NCI-H1048 (cell line): ENCODE data around the gene NR1I2.

Source experiments
- DNase-seq: peaks from one replicate; lab custom pipeline; 2025; lab: John Stamatoyannopoulos, UW

The NR1I2 gene

GRCh38 chr3:119819806-119820205, 37.9 kb downstream of the NR1I2 start:
- no peak for DNase-seq

GRCh38 chr3:119825820-119826219, 43.9 kb downstream of the NR1I2 start:
- no peak for DNase-seq

- no peak for DNase-seq
These were observed 45.1 kb downstream of the NR1I2 start for GRCh38 chr3:119826711-119827608.

GRCh38 chr3:119829420-119829819, 47.5 kb downstream of the NR1I2 start:
- no peak for DNase-seq

- DNase-seq = no peak
These were observed 49.1 kb downstream of the NR1I2 start for GRCh38 chr3:119831022-119831421.

GRCh38 chr3:119831941-119832371, 50.1 kb downstream of the NR1I2 start:
- DNase-seq = no peak

- no peak for DNase-seq
These were observed 53.0 kb downstream of the NR1I2 start for GRCh38 chr3:119834754-119835370.

GRCh38 chr3:119835556-119835955, 53.7 kb downstream of the NR1I2 start:
- DNase-seq = no peak

- DNase-seq = no peak
These were observed 60.0 kb downstream of the NR1I2 start for GRCh38 chr3:119841808-119842471.

- no peak for DNase-seq
These were observed 67.2 kb downstream of the NR1I2 start for GRCh38 chr3:119849126-119849525.

- DNase-seq = no peak
These were observed 74.8 kb downstream of the NR1I2 start for GRCh38 chr3:119856695-119857094.

- DNase-seq = no peak
These were observed 77.1 kb downstream of the NR1I2 start for GRCh38 chr3:119858957-119859356.

- no peak for DNase-seq
These were observed 77.8 kb downstream of the NR1I2 start for GRCh38 chr3:119859728-119860127.

- no peak for DNase-seq
These were observed 79.8 kb downstream of the NR1I2 start for GRCh38 chr3:119861681-119862080.

- DNase-seq = no peak
These were observed 80.7 kb downstream of the NR1I2 start for GRCh38 chr3:119862616-119863015.

- DNase-seq = no peak
These were observed 82.6 kb downstream of the NR1I2 start for GRCh38 chr3:119864476-119864875.
